Vagina (tissue), 2 donors: ENCODE data around the gene SMPD3. TPM values are rescaled to one million over a fixed set of nuclear protein-coding genes. Genes with fewer than 3 reads are reported as not detected.

Source experiments
- DNase-seq, 2 donors: peaks; one replicate each; pipeline ENCODE4 v3.0.0-alpha.2; 2017; ENCODE audit errors: extremely low spot score in 2 of 2
- H3K27ac ChIP-seq: fragments of 200-600 bp; sonication (generic); one replicate; pipeline ENCODE4 v1.5.1; 2019
- H3K27me3 ChIP-seq: fragments of 200-600 bp; sonication (generic); one replicate; pipeline ENCODE4 v1.5.1; 2019
- H3K36me3 ChIP-seq, 2 donors: fragments of 200-600 bp; sonication (generic); one replicate each; pipeline ENCODE4 v1.5.1; 2017 to 2019
- H3K4me1 ChIP-seq: fragments of 200-600 bp; sonication (generic); one replicate; pipeline ENCODE4 v1.5.1; 2019
- H3K4me3 ChIP-seq, 2 donors: fragments of 200-600 bp; sonication (generic); 1 replicate in 1 of 2; 2 replicates in 1 of 2; pipeline ENCODE4 v1.5.1; 2016 to 2019
- H3K9me3 ChIP-seq: fragments of 200-600 bp; sonication (generic); one replicate; pipeline ENCODE4 v1.5.1; 2019
- POLR2A ChIP-seq, 2 donors: fragments of 450-650 bp; IDR thresholded peaks; one replicate each; pipeline ENCODE4 v1.6.1; 2017; ENCODE audit warnings: antibody characterized with exemption in 2 of 2, mild to moderate bottlenecking in 2 of 2, moderate library complexity in 2 of 2
- POLR2AphosphoS5 ChIP-seq, 2 donors: sonication (generic); formaldehyde crosslinking; IDR thresholded peaks; one replicate each; pipeline ENCODE4 v1.9.0; 2017; ENCODE audit warnings: antibody characterized with exemption in 2 of 2, mild to moderate bottlenecking in 2 of 2, low read depth in 1 of 2; ENCODE audit not compliant: insufficient read depth in 1 of 2
- intact Hi-C: fragments of 100-400 bp; cut with DNase I; formaldehyde crosslinking; loops from one replicate; pipeline ENCODE4 v1.15.1; 2023
- total RNA-seq: library from RNA; depleted of rRNA; stranded (reverse); fragments of >200 nt; gene quantifications from one replicate; pipeline ENCODE4 v1.2.3, GENCODE V29; 2016
- TF ChIP-seq, protein P1 (sequence below), 3 experiments: fragments of 450-650 bp in 2 of 3; fragments of 200-600 bp in 1 of 3; sonication (generic) in 1 of 3; IDR thresholded peaks; one replicate each; pipeline ENCODE4 v1.5.1; 2017 to 2019; ENCODE audit warnings: antibody characterized with exemption in 3 of 3, mild to moderate bottlenecking in 2 of 3, moderate library complexity in 2 of 3

SMPD3 gene
- total RNA-seq, 1 donor from 2014 or later: 3.4 TPM

DNA sequence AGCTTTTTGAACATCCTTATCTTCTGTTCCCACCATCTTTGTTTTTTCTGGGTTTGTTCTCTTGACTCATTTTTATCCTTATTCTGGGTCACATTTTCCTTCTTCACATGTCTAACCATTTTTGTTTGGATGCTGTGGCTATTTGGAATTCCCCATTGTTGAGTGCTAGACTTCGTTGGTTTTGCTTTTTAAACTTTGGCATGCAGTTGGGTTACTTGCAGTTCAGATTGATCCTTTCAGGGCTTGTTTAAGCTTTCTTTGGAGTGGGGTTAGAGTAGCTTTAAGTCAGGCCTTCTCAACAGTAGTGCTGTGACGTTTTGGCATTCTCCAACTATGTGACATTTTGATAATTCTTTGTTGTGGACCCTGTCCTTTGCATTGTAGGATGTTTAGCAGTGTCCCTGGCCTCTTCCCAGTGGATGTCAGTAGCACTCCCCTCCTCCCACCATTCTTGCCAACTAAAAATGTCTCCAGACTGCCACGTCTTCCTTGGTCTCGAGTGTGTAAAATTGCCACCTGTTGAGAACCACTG lies 116.4 kb downstream of the SMPD3 start:
- TF ChIP-seq POLR2A (IDR thresholded peaks at IDR 0.05) (no peak), POLR2AphosphoS5 (IDR thresholded peaks at IDR 0.05; ENCODE audit: insufficient read depth in 1 of 2, low read depth in 1 of 2) (no peak)
- TF ChIP-seq, protein P1, sequence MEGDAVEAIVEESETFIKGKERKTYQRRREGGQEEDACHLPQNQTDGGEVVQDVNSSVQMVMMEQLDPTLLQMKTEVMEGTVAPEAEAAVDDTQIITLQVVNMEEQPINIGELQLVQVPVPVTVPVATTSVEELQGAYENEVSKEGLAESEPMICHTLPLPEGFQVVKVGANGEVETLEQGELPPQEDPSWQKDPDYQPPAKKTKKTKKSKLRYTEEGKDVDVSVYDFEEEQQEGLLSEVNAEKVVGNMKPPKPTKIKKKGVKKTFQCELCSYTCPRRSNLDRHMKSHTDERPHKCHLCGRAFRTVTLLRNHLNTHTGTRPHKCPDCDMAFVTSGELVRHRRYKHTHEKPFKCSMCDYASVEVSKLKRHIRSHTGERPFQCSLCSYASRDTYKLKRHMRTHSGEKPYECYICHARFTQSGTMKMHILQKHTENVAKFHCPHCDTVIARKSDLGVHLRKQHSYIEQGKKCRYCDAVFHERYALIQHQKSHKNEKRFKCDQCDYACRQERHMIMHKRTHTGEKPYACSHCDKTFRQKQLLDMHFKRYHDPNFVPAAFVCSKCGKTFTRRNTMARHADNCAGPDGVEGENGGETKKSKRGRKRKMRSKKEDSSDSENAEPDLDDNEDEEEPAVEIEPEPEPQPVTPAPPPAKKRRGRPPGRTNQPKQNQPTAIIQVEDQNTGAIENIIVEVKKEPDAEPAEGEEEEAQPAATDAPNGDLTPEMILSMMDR (IDR thresholded peaks at IDR 0.05): no peak
- Histone ChIP-seq H3K4me1 (no peaks in the 10 kb centered on the region), H3K27me3 (no peaks in the 10 kb centered on the region), H3K36me3 (peaks cover 0 to 1% of the 10 kb centered on the region in 2 donors), H3K4me3 (no peak overlapping the region), H3K27ac (no peak overlapping the region), H3K9me3 (no peaks in the 10 kb centered on the region)
- DNase-seq: no peak
- intact Hi-C loops: no loop called here

DNA sequence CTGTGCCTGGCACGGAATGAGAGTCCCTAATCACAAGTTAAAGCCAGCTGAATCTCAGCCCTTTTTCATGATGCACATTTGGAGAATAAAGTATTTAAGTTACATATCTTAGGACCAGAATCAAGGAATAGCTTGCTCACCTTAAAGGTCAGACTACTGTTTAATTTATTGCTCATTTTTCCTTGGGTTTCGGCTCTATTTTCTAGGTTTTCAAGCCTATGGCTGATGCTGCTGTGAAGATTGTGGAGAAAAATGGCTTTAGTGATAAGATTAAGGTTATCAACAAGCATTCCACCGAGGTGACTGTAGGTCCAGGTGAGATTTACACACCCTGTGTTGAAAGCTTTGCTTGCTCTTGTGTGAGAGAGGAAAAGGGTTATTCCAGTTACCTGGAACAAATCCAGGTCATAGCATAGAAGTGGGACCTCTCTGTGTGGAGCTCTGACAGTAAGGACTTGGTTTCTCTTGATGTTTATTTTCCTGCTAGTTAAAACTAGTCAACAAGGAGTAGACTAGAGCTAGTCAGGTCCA lies 119.4 kb downstream of the SMPD3 start:
- TF ChIP-seq, protein P1 (IDR thresholded peaks at IDR 0.05): no peak
- TF ChIP-seq POLR2A (IDR thresholded peaks at IDR 0.05): no peak
- no peak for TF ChIP-seq POLR2AphosphoS5 (IDR thresholded peaks at IDR 0.05; ENCODE audit: insufficient read depth in 1 of 2, low read depth in 1 of 2)
- Histone ChIP-seq H3K27ac (no peak overlapping the region), H3K36me3 (peaks cover 0 to 18% of the 10 kb centered on the region in 2 donors), H3K9me3 (no peaks in the 10 kb centered on the region), H3K4me3 (no peak overlapping the region), H3K4me1 (no peaks in the 10 kb centered on the region), H3K27me3 (no peaks in the 10 kb centered on the region)
- no peak for DNase-seq
- intact Hi-C loops: loop anchor here (5.0 kb wide), 1 partner anchor 67 kb away; the partner anchor contains the start of gene SLC7A6

DNA sequence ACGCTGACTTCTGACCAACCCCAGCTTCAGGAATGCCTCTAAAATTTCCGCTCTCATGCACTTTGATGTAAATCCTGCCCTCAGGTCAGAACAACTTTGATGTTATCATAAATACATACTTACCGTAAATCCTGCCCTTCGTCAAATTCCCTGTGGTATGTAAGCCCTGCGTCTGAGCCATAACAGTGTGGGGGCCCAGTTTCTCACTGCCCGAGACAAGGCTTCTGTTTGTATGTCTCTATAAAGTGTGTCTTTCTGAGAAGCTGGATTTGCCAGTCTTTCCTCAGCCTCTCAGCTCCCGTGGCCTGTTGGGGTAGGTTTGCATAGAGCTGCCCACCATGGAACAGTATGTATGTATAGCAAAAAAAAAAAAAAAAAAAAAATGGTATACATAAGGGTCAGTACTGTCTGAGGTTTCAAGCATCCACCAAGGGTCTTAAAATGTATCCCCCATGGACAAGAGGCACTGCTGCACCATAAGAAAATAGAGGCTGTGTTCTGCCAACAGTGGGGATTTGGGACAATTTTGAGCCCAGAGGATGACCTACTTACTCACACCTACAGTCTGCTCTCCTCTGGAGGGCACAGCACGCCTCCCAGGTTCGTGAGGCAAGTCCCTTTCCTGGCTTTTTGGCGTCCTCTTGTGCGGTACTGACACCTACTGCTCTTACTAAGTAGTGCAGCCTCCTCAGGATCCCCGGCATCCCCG lies 120.0 kb downstream of the SMPD3 start:
- TF ChIP-seq, protein P1 (IDR thresholded peaks at IDR 0.05): peak; percentile 50 to 91 (median 88)
- TF ChIP-seq POLR2A (IDR thresholded peaks at IDR 0.05) (no peak), POLR2AphosphoS5 (IDR thresholded peaks at IDR 0.05; ENCODE audit: insufficient read depth in 1 of 2, low read depth in 1 of 2) (peak in 1 of 2 donors; percentile 17)
- Histone ChIP-seq H3K36me3 (peaks cover 0 to 18% of the 10 kb centered on the region in 2 donors), H3K27me3 (no peaks in the 10 kb centered on the region), H3K4me1 (no peaks in the 10 kb centered on the region), H3K27ac (no peak overlapping the region), H3K4me3 (no peak overlapping the region), H3K9me3 (no peaks in the 10 kb centered on the region)
- intact Hi-C loops: loop anchor here (5.0 kb wide), 1 partner anchor 66 kb away; the partner anchor contains the start of gene SLC7A6
- DNase-seq: no peak

DNA sequence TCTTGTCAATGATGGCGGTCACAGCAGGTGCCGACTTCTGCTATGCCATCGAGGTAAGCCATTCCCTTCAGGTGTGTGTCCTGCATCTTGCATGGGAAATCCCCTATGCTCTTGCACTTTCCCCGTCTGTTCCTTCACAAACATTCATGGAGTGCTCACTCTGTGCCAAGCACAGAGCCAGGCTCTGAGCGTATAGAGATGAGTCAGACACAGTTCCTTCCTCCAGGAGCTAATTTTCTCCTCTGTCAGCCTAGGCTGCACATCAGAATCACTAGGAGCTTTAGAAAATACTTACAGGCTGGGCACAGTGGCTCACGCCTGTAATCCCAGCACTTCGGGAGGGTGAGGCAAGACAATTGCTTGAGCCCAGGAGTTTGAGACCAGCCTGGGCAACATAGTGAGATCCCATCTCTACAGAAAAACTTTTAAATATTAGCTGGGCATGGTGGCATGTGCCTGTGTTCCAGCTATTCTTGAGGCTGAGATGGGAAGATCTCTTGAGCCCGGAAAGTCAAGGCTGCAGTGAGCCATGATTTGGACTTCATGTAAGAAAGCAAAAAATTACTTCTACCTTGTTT lies 123.4 kb downstream of the SMPD3 start:
- H3K27me3 ChIP-seq: no peaks in the 10 kb centered on the region
- no peaks in the 10 kb centered on the region for H3K9me3 ChIP-seq
- no peak for DNase-seq
- no peaks in the 10 kb centered on the region for H3K4me1 ChIP-seq
- H3K27ac ChIP-seq: no peak overlapping the region
- intact Hi-C loops: loop anchor here (5.0 kb wide), 1 partner anchor 63 kb away; the partner anchor contains the start of gene SLC7A6
- peaks cover 0 to 27% of the 10 kb centered on the region in 2 donors for H3K36me3 ChIP-seq
- TF ChIP-seq POLR2A (IDR thresholded peaks at IDR 0.05) (no peak), POLR2AphosphoS5 (IDR thresholded peaks at IDR 0.05; ENCODE audit: insufficient read depth in 1 of 2, low read depth in 1 of 2) (no peak)
- TF ChIP-seq, protein P1 (IDR thresholded peaks at IDR 0.05): no peak
- H3K4me3 ChIP-seq: no peak overlapping the region
